Astrocyte of the spinal cord (primary cell): Measurements from ENCODE around the gene KREMEN2.

Source experiments
- DNase-seq: peaks from one replicate; pipeline ENCODE4 v3.0.0; 2011; ENCODE audit warnings: low read depth, low spot score
- H3K4me3 ChIP-seq: 2 replicates; pipeline ENCODE4 v1.5.1; 2011; ENCODE audit warnings: low read depth, mild to moderate bottlenecking, low read length, moderate library complexity
- CTCF ChIP-seq: IDR thresholded peaks from 2 replicates; pipeline ENCODE4 v1.5.1; 2012; ENCODE audit warnings: low read depth, mild to moderate bottlenecking, low read length, inconsistent platforms
- in situ Hi-C: cut with HindIII; loops from 2 replicates; pipeline ENCODE4 v1.10.0; 2017; ENCODE audit warnings: low sequenced_read_pairs

KREMEN2 gene

GRCh38 chr16:2933136-2933535 lies 30.9 kb upstream of the KREMEN2 start:
- in situ Hi-C loops = no loop called here
- TF ChIP-seq CTCF = no peak
- DNase-seq = no peak
- H3K4me3 ChIP-seq = no peak overlapping the region

- TF ChIP-seq CTCF = no peak
- in situ Hi-C loops = no loop called here
- no peak for DNase-seq
- no peak overlapping the region for H3K4me3 ChIP-seq
These were observed 30.4 kb upstream of the KREMEN2 start for GRCh38 chr16:2933701-2934100.

GRCh38 chr16:2934450-2934849 lies 29.6 kb upstream of the KREMEN2 start:
- in situ Hi-C loops = no loop called here
- no peak for TF ChIP-seq CTCF

GRCh38 chr16:2936436-2937011 lies 27.6 kb upstream of the KREMEN2 start:
- no peak for DNase-seq
- TF ChIP-seq CTCF = no peak
- in situ Hi-C loops = no loop called here
- no peak overlapping the region for H3K4me3 ChIP-seq

More at GRCh38 chr16:2934450-2934849, 29.6 kb upstream of the KREMEN2 start:
- H3K4me3 ChIP-seq = no peak overlapping the region
- DNase-seq = no peak

- DNase-seq = no peak
- H3K4me3 ChIP-seq = no peak overlapping the region
- in situ Hi-C loops = no loop called here
- no peak for TF ChIP-seq CTCF
These were observed 26.9 kb upstream of the KREMEN2 start for GRCh38 chr16:2937170-2937569.

GRCh38 chr16:2938206-2938605 lies 25.9 kb upstream of the KREMEN2 start:
- TF ChIP-seq CTCF = no peak
- H3K4me3 ChIP-seq = no peak overlapping the region
- in situ Hi-C loops = no loop called here

GRCh38 chr16:2939968-2940367 lies 24.1 kb upstream of the KREMEN2 start:
- in situ Hi-C loops = no loop called here
- TF ChIP-seq CTCF = no peak
- H3K4me3 ChIP-seq = no peak overlapping the region
- DNase-seq = no peak

More at GRCh38 chr16:2938206-2938605, 25.9 kb upstream of the KREMEN2 start:
- no peak for DNase-seq
